ENCODE data around the gene AKR1C4.

The AKR1C4 gene

DNA sequence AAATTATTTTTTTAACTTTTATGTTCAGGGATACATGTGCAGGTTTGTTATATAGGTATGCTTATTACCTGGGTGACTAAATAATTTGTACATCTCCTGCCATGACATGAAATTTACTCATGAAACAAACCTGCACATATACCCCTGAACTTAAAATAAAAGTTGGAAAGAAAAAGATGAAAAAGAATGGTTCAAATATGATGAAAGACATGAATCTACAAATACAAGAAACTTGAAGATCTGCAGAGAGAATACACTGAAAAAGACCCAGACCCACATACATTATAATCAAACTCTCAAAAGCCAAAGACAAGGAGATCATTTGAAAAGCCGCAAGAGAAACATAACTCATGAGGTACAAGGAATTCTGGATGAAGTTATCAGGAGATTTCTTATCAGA is 70.2 kb downstream of the AKR1C4 start:
- no peak for DNase-seq (ENCODE audit: low read depth)

DNA sequence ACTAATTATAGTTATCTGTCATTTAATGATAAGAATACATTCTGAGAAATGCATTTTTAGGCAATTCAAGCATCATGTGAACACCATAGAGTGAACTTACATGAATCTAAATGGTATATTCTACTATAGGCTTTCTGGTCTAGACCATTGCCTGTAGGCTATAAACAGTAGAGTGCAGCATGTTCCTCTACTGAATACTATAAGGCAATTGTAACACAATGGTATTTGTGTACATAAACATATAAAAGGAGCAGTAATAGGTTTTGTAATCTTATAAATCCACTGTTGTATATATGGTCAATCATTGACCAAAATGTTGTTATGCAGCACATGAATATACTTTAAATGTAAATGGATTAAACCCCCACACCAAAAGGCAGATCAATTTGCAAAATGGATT is 71.6 kb downstream of the AKR1C4 start:
- no peak for DNase-seq (ENCODE audit: low read depth)

Measured in activated T-helper 9 cell treated with anti-CD3 and anti-CD28 coated beads, Interleukin-2, amount 50 U/mL, for 16 hours (primary cell).